CD4-positive, CD25-positive, alpha-beta regulatory T cell (primary cell): ENCODE data around the gene SHTN1. TPM values are rescaled to one million over a fixed set of nuclear protein-coding genes. Genes with fewer than 3 reads are reported as not detected.

Experiments
- polyA plus RNA-seq, 4 donors: library from polyadenylated mRNA; unstranded; fragments of 300-500 nt; fragmentation: Illumina TruSeq; gene quantifications; one replicate each; pipeline ENCODE4 v1.2.3, GENCODE V29; 2021
- total RNA-seq: library from RNA; stranded (reverse); gene quantifications from one replicate; pipeline ENCODE4 v1.2.3, GENCODE V29; 2022

The SHTN1 gene
- total and polyA plus RNA-seq, 5 donors from 2014 or later: 0.25 to 2.4 (median 0.65) TPM

Other genes starting within 250 kb of the SHTN1 start
- not detected for gene ENO4, start 155.7 kb downstream of the SHTN1 start, total RNA-seq
- gene ENO4, start 155.7 kb downstream of the SHTN1 start, polyA plus RNA-seq: not detected
- not detected for gene VAX1, start 133.1 kb upstream of the SHTN1 start, total RNA-seq
- gene VAX1, start 133.1 kb upstream of the SHTN1 start, polyA plus RNA-seq: not detected
- gene KCNK18, start 192.3 kb upstream of the SHTN1 start, total RNA-seq: not detected
- not detected for gene KCNK18, start 192.3 kb upstream of the SHTN1 start, polyA plus RNA-seq
- 0.25 TPM for gene SLC18A2, start 235.9 kb upstream of the SHTN1 start, total RNA-seq
- under 1 TPM in 3 of 4 donors, not detected in 1; 0.09 to 0.17 (median 0.14) TPM for gene SLC18A2, start 235.9 kb upstream of the SHTN1 start, polyA plus RNA-seq